Measurements from ENCODE around the gene TRPM6. TPM values are rescaled to one million over a fixed set of nuclear protein-coding genes. Genes with fewer than 3 reads are reported as not detected.

Gene TRPM6, protein sequence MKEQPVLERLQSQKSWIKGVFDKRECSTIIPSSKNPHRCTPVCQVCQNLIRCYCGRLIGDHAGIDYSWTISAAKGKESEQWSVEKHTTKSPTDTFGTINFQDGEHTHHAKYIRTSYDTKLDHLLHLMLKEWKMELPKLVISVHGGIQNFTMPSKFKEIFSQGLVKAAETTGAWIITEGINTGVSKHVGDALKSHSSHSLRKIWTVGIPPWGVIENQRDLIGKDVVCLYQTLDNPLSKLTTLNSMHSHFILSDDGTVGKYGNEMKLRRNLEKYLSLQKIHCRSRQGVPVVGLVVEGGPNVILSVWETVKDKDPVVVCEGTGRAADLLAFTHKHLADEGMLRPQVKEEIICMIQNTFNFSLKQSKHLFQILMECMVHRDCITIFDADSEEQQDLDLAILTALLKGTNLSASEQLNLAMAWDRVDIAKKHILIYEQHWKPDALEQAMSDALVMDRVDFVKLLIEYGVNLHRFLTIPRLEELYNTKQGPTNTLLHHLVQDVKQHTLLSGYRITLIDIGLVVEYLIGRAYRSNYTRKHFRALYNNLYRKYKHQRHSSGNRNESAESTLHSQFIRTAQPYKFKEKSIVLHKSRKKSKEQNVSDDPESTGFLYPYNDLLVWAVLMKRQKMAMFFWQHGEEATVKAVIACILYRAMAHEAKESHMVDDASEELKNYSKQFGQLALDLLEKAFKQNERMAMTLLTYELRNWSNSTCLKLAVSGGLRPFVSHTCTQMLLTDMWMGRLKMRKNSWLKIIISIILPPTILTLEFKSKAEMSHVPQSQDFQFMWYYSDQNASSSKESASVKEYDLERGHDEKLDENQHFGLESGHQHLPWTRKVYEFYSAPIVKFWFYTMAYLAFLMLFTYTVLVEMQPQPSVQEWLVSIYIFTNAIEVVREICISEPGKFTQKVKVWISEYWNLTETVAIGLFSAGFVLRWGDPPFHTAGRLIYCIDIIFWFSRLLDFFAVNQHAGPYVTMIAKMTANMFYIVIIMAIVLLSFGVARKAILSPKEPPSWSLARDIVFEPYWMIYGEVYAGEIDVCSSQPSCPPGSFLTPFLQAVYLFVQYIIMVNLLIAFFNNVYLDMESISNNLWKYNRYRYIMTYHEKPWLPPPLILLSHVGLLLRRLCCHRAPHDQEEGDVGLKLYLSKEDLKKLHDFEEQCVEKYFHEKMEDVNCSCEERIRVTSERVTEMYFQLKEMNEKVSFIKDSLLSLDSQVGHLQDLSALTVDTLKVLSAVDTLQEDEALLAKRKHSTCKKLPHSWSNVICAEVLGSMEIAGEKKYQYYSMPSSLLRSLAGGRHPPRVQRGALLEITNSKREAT (N-terminal part only)
- total RNA-seq, result 0.09 and 0.33 TPM in 2 replicates

DNA sequence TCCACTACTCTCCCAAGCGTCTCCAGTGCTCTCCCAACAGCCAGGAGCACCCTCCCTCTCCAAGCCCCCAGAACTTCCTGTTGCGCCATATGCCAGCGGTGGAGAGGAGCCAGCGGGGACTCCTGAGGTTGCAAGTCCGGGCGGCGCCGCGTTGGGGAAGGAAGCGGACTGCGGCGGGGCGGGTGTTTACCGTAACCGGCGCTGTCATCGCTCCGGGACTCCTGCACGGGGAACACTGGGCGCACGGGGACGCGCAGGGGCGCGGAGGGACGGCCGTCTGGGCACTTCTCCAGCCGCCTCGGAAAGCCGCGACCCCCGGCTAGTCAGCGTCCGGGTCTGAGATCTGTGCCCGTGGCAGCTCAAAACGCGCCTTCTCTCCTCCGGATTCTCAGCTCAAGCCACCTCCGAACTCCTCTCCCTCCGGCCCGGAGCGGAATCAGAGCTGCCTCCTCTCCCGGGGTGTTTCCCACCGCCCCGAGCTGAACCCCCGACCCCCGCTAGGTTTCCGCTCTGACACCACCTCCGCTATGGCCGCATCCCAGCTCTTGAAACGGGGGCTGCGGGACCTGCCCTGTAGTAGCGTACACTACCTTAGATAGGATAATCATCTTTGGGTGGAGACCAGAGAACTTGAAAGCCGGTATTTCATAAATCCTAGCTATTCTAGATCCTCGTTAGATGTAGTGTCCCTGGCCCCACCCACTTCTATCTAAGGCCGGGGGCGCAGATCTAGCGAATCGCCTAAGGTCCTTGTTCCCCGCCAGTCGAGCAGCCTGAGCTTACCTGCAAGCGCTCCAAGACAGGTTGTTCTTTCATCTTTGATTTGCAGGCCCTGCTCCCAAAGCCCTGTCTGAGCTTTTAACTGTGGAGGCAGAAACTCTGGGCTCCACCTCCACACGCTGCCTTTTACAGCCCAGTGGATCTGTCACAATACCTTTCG lies at the start of gene TRPM6:
Gene TRPM6 (minus strand): TSS at position 881 of the 940 bp plus-strand sequence. CDS start 65 bp downstream, at position 816.

Other genes starting within 250 kb of the TRPM6 start
- 2.0 and 2.1 TPM in 2 replicates for gene C9orf40, start 65.0 kb upstream of the TRPM6 start, total RNA-seq
- gene CARNMT1, start 140.4 kb upstream of the TRPM6 start, total RNA-seq, result 11.7 and 23.5 TPM in 2 replicates
- 17.1 and 25.6 TPM in 2 replicates for gene NMRK1, start 200.2 kb upstream of the TRPM6 start, total RNA-seq
- 93.8 and 132 TPM in 2 replicates for gene OSTF1, start 200.6 kb upstream of the TRPM6 start, total RNA-seq

All from dermis lymphatic vessel endothelial cell (primary cell).